MM.1S (cell line): ENCODE results near the gene ARHGAP27.

Experiments
- DNase-seq: peaks from one replicate; pipeline ENCODE4 v3.0.0-alpha.2; 2015
- H2AFZ ChIP-seq: fragments of 300-600 bp; sonication (generic); 2 replicates; pipeline ENCODE4 v1.6.0; 2016; ENCODE audit warnings: antibody characterized with exemption, low read length
- H3F3A ChIP-seq: fragments of 300-600 bp; sonication (generic); 2 replicates; pipeline ENCODE4 v1.6.1; 2016; ENCODE audit warnings: mild to moderate bottlenecking, antibody characterized with exemption, low read length, moderate library complexity, mixed read lengths; ENCODE audit not compliant: insufficient read depth
- H3K27ac ChIP-seq: fragments of 300-600 bp; sonication (generic); 2 replicates; pipeline ENCODE4 v1.5.1; 2016; ENCODE audit warnings: mild to moderate bottlenecking, low read length
- H3K27me3 ChIP-seq: fragments of 300-600 bp; sonication (generic); replicated peaks from 2 replicates; pipeline ENCODE4 v1.6.0; 2016; ENCODE audit warnings: low read length; ENCODE audit not compliant: insufficient read depth
- H3K36me3 ChIP-seq: fragments of 300-600 bp; sonication (generic); replicated peaks from 2 replicates; pipeline ENCODE4 v1.6.1; 2016; ENCODE audit warnings: mild to moderate bottlenecking, low read length, mixed read lengths; ENCODE audit not compliant: insufficient read depth
- H3K4me1 ChIP-seq: fragments of 300-600 bp; sonication (generic); 2 replicates; pipeline ENCODE4 v1.6.1; 2016; ENCODE audit warnings: low read length, mixed read lengths
- H3K4me2 ChIP-seq: fragments of 300-600 bp; sonication (generic); 2 replicates; pipeline ENCODE4 v1.6.0; 2016; ENCODE audit warnings: low read depth, low read length
- H3K4me3 ChIP-seq: fragments of 300-600 bp; sonication (generic); 2 replicates; pipeline ENCODE4 v1.5.1; 2016; ENCODE audit warnings: low read length, mixed read lengths
- H3K79me2 ChIP-seq: fragments of 300-600 bp; sonication (generic); 2 replicates; pipeline ENCODE4 v1.6.1; 2016; ENCODE audit warnings: mixed run types, low read length, mixed read lengths
- H3K9ac ChIP-seq: fragments of 300-600 bp; sonication (generic); 2 replicates; pipeline ENCODE4 v1.6.1; 2016; ENCODE audit warnings: low read length, mixed read lengths
- H3K9me2 ChIP-seq: fragments of 300-600 bp; sonication (generic); replicated peaks from 2 replicates; pipeline ENCODE4 v1.6.1; 2016; ENCODE audit warnings: mild to moderate bottlenecking, low read length, mixed read lengths; ENCODE audit not compliant: insufficient read depth
- H3K9me3 ChIP-seq: fragments of 300-600 bp; sonication (generic); replicated peaks from 2 replicates; pipeline ENCODE4 v1.6.1; 2016; ENCODE audit warnings: mild to moderate bottlenecking, low read length, mixed read lengths; ENCODE audit not compliant: insufficient read depth
- H4K20me1 ChIP-seq: fragments of 300-600 bp; sonication (generic); 2 replicates; pipeline ENCODE4 v1.6.1; 2016; ENCODE audit warnings: mild to moderate bottlenecking, low read length, moderate library complexity, mixed read lengths; ENCODE audit not compliant: insufficient read depth
- EZH2 ChIP-seq: fragments of 300-600 bp; sonication (generic); optimal IDR thresholded peaks from 2 replicates; pipeline ENCODE3; 2017; ENCODE audit warnings: low read depth, mild to moderate bottlenecking, antibody characterized with exemption, low read length, mixed read lengths
- EZH2phosphoT487 ChIP-seq: fragments of 300-600 bp; sonication (generic); IDR thresholded peaks from 2 replicates; pipeline ENCODE4 v1.6.1; 2018; ENCODE audit warnings: antibody characterized with exemption, low read length
- TF ChIP-seq, protein P1 (sequence below): fragments of 300-600 bp; sonication (generic); IDR thresholded peaks from 2 replicates; pipeline ENCODE4 v1.5.1; 2016; ENCODE audit warnings: antibody characterized with exemption, low read length, mixed read lengths

Gene ARHGAP27

GRCh38 chr17:45423304-45423974, 9.2 kb downstream of the ARHGAP27 start:
- TF ChIP-seq EZH2 (no peak), EZH2phosphoT487 (no peak)
- TF ChIP-seq, protein P1, sequence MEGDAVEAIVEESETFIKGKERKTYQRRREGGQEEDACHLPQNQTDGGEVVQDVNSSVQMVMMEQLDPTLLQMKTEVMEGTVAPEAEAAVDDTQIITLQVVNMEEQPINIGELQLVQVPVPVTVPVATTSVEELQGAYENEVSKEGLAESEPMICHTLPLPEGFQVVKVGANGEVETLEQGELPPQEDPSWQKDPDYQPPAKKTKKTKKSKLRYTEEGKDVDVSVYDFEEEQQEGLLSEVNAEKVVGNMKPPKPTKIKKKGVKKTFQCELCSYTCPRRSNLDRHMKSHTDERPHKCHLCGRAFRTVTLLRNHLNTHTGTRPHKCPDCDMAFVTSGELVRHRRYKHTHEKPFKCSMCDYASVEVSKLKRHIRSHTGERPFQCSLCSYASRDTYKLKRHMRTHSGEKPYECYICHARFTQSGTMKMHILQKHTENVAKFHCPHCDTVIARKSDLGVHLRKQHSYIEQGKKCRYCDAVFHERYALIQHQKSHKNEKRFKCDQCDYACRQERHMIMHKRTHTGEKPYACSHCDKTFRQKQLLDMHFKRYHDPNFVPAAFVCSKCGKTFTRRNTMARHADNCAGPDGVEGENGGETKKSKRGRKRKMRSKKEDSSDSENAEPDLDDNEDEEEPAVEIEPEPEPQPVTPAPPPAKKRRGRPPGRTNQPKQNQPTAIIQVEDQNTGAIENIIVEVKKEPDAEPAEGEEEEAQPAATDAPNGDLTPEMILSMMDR, result no peak
- no peaks in the 10 kb centered on the region for H4K20me1 ChIP-seq
- H3K9me3 ChIP-seq, result no peaks in the 10 kb centered on the region

GRCh38 chr17:45414990-45415881, 17.4 kb downstream of the ARHGAP27 start:
- no peak for DNase-seq

More at GRCh38 chr17:45423304-45423974, 9.2 kb downstream of the ARHGAP27 start:
- no peaks in the 10 kb centered on the region for H3K27me3 ChIP-seq
- H3K79me2 ChIP-seq, result peaks cover 88% of the 10 kb centered on the region
- peaks cover 4% of the 10 kb centered on the region for H3F3A ChIP-seq
- no peak overlapping the region for H2AFZ ChIP-seq
- no peaks in the 10 kb centered on the region for H3K36me3 ChIP-seq
- no peak overlapping the region for H3K9ac ChIP-seq
- H3K27ac ChIP-seq, result no peak overlapping the region
- H3K4me2 ChIP-seq, result no peak overlapping the region
- no peak overlapping the region for H3K4me3 ChIP-seq
- H3K4me1 ChIP-seq, result peaks cover 16% of the 10 kb centered on the region; the same call in 1 of the 2 replicates
- no peaks in the 10 kb centered on the region for H3K9me2 ChIP-seq
- DNase-seq, result no peak

GRCh38 chr17:45413498-45413923, 19.2 kb downstream of the ARHGAP27 start:
- no peak overlapping the region for H2AFZ ChIP-seq
- H3K9me3 ChIP-seq, result no peaks in the 10 kb centered on the region
- no peak overlapping the region for H3K4me2 ChIP-seq
- H3K36me3 ChIP-seq, result no peaks in the 10 kb centered on the region
- peaks cover 25% of the 10 kb centered on the region for H3K4me1 ChIP-seq
- H4K20me1 ChIP-seq, result no peaks in the 10 kb centered on the region
- H3K27me3 ChIP-seq, result no peaks in the 10 kb centered on the region
- no peak overlapping the region for H3K27ac ChIP-seq
- H3F3A ChIP-seq, result peaks cover 3% of the 10 kb centered on the region; the same call in 1 of the 2 replicates
- H3K4me3 ChIP-seq, result no peak overlapping the region
- H3K79me2 ChIP-seq, result peaks cover 62% of the 10 kb centered on the region
- H3K9me2 ChIP-seq, result no peaks in the 10 kb centered on the region
- TF ChIP-seq EZH2, result no peak
- TF ChIP-seq EZH2phosphoT487, result no peak
- TF ChIP-seq, protein P1, result no peak
- no peak overlapping the region for H3K9ac ChIP-seq
- no peak for DNase-seq

More at GRCh38 chr17:45414990-45415881, 17.4 kb downstream of the ARHGAP27 start:
- no peak overlapping the region for H3K27ac ChIP-seq
- no peaks in the 10 kb centered on the region for H3K27me3 ChIP-seq
- H3K9ac ChIP-seq, result no peak overlapping the region
- no peaks in the 10 kb centered on the region for H4K20me1 ChIP-seq
- H3K4me1 ChIP-seq, result peaks cover 14% of the 10 kb centered on the region
- H3K36me3 ChIP-seq, result no peaks in the 10 kb centered on the region
- H3F3A ChIP-seq, result no peaks in the 10 kb centered on the region
- no peak overlapping the region for H2AFZ ChIP-seq
- no peak overlapping the region for H3K4me3 ChIP-seq
- H3K9me3 ChIP-seq, result no peaks in the 10 kb centered on the region
- peaks cover 59% of the 10 kb centered on the region for H3K79me2 ChIP-seq
- H3K9me2 ChIP-seq, result no peaks in the 10 kb centered on the region
- no peak overlapping the region for H3K4me2 ChIP-seq
- TF ChIP-seq, protein P1, result no peak
- no peak for TF ChIP-seq EZH2phosphoT487
- TF ChIP-seq EZH2, result no peak
